ENCODE measurements around the gene MTCH1. TPM values are rescaled to one million over a fixed set of nuclear protein-coding genes. Genes with fewer than 3 reads are reported as not detected.

Gene MTCH1
- total and polyA plus RNA-seq, 2 experiments from 2014 or later, result 290 to 533 TPM

GRCh38 chr6:36976931-36977330 lies 9.1 kb downstream of the MTCH1 start:
- Histone ChIP-seq H3K36me3 (peaks cover 34% of the 10 kb centered on the region), H3K27me3 (no peaks in the 10 kb centered on the region), H3K9me3 (ENCODE audit: low read depth) (no peaks in the 10 kb centered on the region), H3K27ac (peak overlapping the region; percentile 12), H3K4me3 (no peak overlapping the region), H3K4me1 (ENCODE audit: low read depth) (peaks cover 61% of the 10 kb centered on the region)
- no peak for DNase-seq (ENCODE audit: low read depth in 1 of 2, low spot score in 1 of 2)
- no peak for TF ChIP-seq CTCF (IDR thresholded peaks at IDR 0.05; ENCODE audit: low read depth, low read length)

GRCh38 chr6:36976509-36976908 lies 9.5 kb downstream of the MTCH1 start:
- no peak for DNase-seq (ENCODE audit: low read depth in 1 of 2, low spot score in 1 of 2)
- Histone ChIP-seq H3K36me3 (peaks cover 34% of the 10 kb centered on the region), H3K27ac (peak overlapping the region; percentile 67), H3K4me3 (no peak overlapping the region), H3K27me3 (no peaks in the 10 kb centered on the region), H3K9me3 (ENCODE audit: low read depth) (no peaks in the 10 kb centered on the region), H3K4me1 (ENCODE audit: low read depth) (peaks cover 62% of the 10 kb centered on the region)
- TF ChIP-seq CTCF (IDR thresholded peaks at IDR 0.05; ENCODE audit: low read depth, low read length), result no peak

- Histone ChIP-seq H3K36me3 (peaks cover 34% of the 10 kb centered on the region), H3K4me3 (no peak overlapping the region), H3K27ac (peak overlapping the region; percentile 67), H3K9me3 (ENCODE audit: low read depth) (no peaks in the 10 kb centered on the region), H3K4me1 (ENCODE audit: low read depth) (peaks cover 59% of the 10 kb centered on the region), H3K27me3 (no peaks in the 10 kb centered on the region)
- TF ChIP-seq CTCF (IDR thresholded peaks at IDR 0.05; ENCODE audit: low read depth, low read length), result no peak
- DNase-seq (ENCODE audit: low read depth in 1 of 2, low spot score in 1 of 2), result no peak
These were observed 10.1 kb downstream of the MTCH1 start for GRCh38 chr6:36976007-36976264.

- no peak for DNase-seq (ENCODE audit: low read depth in 1 of 2, low spot score in 1 of 2)
- H3K27me3 ChIP-seq, result no peaks in the 10 kb centered on the region
- H3K4me3 ChIP-seq, result no peak overlapping the region
- peaks cover 59% of the 10 kb centered on the region for H3K4me1 ChIP-seq (ENCODE audit: low read depth)
- TF ChIP-seq CTCF (IDR thresholded peaks at IDR 0.05; ENCODE audit: low read depth, low read length), result no peak
- peak overlapping the region; percentile 67 for H3K27ac ChIP-seq
- peaks cover 34% of the 10 kb centered on the region for H3K36me3 ChIP-seq
- H3K9me3 ChIP-seq (ENCODE audit: low read depth), result no peaks in the 10 kb centered on the region
These were observed 10.6 kb downstream of the MTCH1 start for GRCh38 chr6:36975231-36976006.

GRCh38 chr6:36973647-36974046 lies 12.3 kb downstream of the MTCH1 start:
- peaks cover 53% of the 10 kb centered on the region for H3K4me1 ChIP-seq (ENCODE audit: low read depth)
- H3K4me3 ChIP-seq, result no peak overlapping the region
- no peaks in the 10 kb centered on the region for H3K9me3 ChIP-seq (ENCODE audit: low read depth)
- H3K27me3 ChIP-seq, result no peaks in the 10 kb centered on the region
- peaks cover 50% of the 10 kb centered on the region for H3K36me3 ChIP-seq
- H3K27ac ChIP-seq, result peak overlapping the region; percentile 97
- no peak for TF ChIP-seq CTCF (IDR thresholded peaks at IDR 0.05; ENCODE audit: low read depth, low read length)
- DNase-seq (ENCODE audit: low read depth in 1 of 2, low spot score in 1 of 2), result no peak
